ENCODE measurements around the gene LRIG1.

Gene LRIG1

DNA sequence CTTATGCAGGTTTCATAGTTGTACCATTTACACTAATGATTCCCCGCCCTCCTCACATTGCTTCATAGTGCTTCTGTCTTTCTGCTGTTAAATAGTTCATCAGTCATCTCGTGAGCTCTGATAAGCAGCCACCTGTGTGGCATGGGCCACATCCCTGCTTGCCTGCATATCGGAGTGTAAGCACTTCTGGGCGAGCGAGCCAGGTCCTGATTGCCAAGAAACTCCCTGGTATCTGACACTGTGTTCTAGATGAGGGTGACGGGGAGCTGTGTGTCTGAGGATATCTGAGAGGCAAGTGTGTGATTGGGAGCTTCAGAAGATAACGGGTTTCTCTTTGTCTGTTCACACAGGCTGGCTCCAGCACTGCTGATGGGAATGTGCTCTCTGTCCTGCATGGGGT, 130.6 kb downstream of the LRIG1 start:
- in situ Hi-C loops (cut with MboI; ENCODE audit: low sequenced_read_pairs) = no loop called here

DNA sequence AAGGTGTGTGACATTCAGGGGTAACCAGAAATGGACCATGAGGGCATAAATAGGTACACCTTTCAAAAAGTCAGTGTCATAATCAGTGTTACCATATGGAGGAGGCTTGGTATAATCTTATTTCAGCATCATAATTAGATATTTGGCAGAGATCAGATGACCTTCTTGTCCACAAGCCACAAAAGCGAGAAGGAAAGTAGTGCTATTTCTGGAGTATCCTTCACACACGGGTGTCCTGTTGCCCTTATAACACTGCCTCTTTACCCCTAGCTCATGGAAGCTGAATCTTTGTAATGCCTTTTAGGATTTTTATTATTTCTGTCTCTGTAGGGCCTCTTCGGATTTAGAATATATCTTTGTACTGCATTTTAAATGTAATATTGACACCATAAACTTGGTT, 132.8 kb downstream of the LRIG1 start:
- in situ Hi-C loops (cut with MboI; ENCODE audit: low sequenced_read_pairs) = no loop called here

DNA sequence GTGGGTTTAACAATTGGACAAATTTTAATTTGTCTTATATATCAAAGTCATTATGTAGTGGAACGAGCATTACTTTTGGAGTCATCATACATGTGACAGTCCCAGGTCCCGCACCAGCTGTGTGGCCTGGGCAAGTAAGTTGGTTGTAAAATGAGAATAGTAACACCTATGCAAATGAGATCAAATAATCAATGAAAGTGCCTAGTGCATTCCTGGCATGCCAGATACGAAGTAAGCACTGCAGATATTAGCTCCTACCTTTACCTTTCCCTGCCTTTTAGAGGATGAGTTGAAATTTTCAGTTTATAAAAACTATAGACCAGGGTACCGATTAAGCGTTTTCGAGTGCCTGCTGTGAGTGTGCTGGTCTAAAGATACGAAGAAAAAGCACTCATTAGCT, 134.1 kb downstream of the LRIG1 start:
- in situ Hi-C loops (cut with MboI; ENCODE audit: low sequenced_read_pairs) = no loop called here

DNA sequence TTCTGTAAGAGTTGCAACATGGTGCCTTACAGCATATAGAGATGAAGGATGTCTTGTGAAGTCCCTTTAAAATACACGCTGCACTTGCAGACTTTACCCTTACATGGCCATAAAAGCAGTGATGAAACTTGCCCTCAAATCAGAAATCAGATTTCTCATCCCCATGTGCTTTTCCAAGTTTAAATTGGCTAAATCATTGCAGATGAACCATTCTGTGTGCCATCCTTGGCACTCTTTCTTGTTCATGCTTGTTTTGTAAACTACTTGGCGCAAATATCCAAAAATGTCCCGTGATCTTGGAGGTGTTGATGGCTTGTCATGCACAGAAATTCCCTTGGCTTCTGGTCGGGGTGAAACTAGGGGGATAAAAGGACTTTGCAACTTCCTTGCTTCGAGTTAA, 135.7 kb downstream of the LRIG1 start:
- in situ Hi-C loops (cut with MboI; ENCODE audit: low sequenced_read_pairs) = no loop called here

DNA sequence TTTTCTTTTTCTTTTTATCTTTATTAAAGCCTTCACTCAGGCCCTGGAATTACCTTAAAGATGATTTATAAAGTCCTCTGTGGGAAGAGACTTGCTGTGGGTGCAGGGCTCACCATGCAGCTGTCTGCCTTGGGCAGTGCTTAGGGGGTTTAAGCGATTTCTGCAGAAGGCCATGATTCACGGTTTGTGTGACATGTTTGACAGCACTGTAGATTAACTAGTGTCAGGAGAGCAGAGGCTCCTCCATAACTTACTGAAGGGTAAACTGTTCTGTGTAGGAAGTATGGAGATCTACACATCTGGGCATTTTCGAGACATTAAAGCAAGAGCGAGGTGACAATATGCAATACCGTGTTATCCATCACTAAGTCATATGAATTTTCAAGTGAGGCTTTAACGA, 137.7 kb downstream of the LRIG1 start:
- in situ Hi-C loops (cut with MboI; ENCODE audit: low sequenced_read_pairs) = no loop called here

DNA sequence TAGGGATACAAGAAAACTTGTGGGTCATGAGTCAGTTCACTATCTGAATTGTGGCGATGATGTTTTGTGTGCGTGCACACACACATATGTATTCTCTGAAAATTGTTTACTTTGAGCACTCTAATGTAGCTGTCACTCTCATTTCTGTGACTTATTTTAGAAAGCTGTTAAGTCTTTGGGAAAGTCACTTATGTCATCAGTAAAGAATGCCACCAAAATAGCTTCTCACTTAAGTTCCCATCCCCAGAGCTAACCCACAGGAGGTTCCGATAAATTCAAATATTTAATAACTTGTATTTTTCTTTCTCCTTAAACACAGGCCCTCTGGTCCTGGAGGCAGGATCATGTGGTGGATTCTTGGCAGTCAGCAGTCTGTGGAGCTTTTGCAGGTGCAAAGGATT, 138.3 kb downstream of the LRIG1 start:
- in situ Hi-C loops (cut with MboI; ENCODE audit: low sequenced_read_pairs) = no loop called here

DNA sequence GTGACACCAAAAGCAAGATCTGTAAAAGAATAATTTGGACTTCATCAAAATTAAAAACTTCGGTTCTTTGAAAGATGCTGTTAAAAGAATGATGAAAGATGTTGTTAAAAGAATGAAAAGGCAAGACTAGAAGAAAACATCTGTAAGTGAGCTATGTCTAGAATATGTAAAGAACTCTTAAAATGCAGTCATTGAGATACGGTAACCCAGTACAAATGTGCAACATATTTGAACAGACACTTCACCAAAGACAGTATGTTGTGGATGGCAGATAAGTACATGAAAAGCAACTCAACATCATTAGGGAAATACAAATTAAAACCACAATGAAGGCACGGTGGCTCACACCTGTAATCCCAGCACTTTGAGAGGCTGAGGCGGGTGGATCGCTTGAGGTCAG, 139.5 kb downstream of the LRIG1 start:
- in situ Hi-C loops (cut with MboI; ENCODE audit: low sequenced_read_pairs) = no loop called here

DNA sequence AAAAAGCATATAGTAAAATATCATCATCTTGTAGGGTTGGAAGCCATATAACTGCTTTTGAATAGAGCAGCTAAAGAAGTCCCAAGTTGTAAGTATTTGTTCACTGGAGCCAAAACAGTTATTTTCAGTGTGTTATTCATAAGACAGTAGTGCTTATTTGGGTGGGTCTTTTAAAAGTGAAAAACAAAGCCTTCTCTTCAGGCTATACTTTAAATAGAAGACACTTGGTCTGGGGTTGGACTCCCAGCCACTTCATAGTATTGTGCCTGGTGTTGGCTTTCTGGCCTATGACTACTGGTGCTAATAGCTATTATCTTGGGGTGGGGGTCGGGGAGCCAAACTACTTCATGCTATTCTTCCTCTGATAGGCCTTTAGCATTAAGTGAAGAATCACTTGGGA, 144.8 kb downstream of the LRIG1 start:
- in situ Hi-C loops (cut with MboI; ENCODE audit: low sequenced_read_pairs) = no loop called here

DNA sequence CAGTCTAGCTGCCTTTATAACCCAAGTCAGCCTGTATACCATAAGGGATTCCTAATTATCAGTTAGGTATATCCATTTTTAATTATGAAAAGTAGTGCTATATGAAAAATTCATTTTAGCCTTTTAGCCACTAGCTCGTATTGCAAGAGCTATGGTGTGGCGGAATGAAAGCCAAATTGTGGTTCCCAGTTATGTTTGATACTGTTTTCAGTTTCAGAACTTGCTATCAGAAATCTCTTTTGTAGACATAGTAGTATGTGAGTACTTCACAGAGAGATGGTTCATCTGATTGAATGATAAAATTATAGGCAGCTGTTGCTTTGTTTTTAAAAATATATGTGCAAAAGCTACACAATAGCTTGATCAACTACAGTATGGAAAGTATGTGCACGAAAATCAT, 145.4 kb downstream of the LRIG1 start:
- in situ Hi-C loops (cut with MboI; ENCODE audit: low sequenced_read_pairs) = no loop called here

DNA sequence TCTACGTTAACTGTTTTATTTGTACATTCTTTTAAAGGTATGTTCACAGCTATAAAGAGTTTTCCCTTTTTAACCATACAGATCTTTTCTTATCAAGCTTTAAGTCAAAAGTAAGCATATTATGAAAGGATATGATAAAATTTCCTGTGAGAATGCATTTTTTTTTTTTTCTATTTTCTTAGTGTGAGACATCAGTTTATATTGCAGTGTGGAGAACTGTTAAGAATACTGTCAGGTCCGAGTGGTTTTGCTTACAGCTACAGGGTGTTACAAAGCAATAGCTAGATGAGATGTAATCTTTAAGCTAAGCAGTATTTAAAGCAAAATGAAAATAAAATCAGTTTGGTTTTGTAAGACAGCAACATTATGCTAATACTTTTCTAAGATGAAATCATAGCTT, 146.8 kb downstream of the LRIG1 start:
- in situ Hi-C loops (cut with MboI; ENCODE audit: low sequenced_read_pairs) = no loop called here

DNA sequence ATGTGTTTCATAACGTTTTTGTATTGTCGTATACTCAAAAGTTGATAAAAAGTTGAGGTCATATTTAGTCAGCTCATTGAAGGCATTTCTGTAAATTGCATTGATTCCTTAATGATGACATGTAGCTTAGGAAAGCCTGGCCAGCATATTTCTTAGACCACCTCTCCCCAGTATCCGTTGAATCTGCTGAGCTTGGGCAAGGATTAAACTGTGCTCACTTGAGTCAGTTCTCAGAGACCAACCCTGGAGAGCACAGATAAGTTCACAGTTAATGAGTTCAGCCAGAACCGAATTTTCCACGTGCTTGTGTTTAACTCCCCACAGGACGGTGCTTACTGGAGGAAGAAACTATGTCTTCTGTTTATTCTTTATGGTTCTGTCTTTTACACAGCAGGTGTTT, 147.3 kb downstream of the LRIG1 start:
- in situ Hi-C loops (cut with MboI; ENCODE audit: low sequenced_read_pairs) = no loop called here

DNA sequence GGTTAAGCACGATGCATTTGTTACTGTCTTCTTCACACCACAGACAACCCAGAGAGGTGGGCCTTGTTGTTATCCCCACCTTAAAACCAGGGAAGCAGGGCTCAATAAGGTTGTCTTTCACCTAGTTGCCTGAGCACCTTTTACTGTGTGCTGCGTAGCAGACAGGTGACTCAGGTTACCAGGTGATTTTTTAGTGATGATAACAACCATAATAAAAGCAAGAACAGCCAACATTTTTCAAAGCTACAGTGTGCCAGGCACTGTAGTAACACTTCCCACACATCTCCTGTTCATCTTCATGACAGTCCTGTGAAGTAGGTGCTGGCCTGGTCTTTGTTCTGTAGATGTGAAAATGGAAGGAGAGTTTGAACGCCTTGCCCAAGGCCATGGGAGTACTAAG, 147.8 kb downstream of the LRIG1 start:
- in situ Hi-C loops (cut with MboI; ENCODE audit: low sequenced_read_pairs) = no loop called here

DNA sequence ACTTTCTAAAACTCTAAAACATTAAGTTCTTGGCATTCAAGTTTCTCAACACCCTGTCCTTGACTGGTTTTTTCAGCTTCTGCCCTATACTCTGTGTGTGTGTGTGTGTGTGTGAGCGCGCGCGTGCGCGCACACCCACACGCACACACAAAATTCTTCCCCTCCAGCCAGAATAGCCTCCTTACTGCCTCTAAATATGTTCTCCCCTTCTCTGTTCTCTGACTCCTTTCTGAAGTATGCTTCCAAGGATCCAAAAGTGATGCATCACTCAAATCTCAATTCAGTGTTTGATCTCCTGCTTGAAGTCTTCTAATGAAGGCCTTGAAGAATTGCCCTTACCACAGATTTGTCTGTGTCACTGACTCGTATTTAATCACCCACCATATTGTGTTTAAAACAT, 150.2 kb downstream of the LRIG1 start:
- in situ Hi-C loops (cut with MboI; ENCODE audit: low sequenced_read_pairs) = no loop called here

DNA sequence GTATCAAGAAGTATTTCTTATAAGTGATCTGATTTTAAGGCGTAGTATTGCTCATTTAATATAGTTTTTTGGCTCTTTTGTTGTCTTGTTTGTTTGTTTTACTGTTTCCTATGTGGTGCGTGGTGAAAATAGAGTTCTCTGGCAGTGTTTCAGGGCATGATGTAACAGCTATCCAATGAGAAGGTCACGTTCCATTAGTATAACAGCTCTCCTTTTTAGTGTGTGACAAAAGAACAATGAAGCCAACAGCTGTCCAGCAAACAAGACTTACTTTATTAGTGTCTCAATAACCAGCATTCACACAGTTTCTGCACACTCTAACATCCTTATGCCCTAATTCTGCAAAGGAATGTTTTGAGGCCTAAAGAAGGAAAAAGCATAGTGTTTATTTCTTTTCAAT, 152.1 kb downstream of the LRIG1 start:
- in situ Hi-C loops (cut with MboI; ENCODE audit: low sequenced_read_pairs) = no loop called here

DNA sequence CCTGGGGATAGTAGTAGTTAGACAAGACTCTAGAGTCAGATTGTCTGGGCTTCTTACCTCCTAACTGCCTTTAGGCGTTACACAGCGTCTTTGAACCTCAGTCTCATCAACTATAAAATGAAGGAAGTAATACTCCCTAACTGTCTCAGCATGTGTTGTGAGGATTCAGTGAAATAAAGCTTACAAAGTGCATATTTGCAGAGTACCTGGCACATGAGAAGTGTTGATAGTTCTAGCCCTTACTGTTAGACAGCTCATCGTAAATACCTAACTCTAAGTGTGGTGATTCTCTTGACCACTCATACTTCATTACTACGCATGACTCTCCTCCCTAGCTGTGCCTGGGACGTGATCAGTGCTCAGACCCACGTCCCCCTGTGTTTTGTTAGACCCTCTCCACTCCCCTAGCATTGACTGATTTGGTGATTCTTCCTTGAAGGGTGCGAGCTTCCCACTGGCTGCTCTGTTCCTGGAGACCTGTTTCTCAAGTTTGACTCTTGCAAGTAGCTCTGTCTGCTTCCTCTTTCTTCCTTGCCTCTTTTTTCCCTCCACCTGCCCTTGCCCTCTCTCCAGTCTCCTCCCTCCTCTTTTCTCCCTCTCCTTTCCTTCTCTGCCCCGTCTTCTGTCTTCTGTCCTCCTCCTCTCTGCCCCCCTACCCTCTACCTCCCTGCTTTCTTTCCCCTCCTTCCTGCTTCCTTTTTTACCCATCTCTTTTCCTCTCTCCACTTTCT, 155.8 kb downstream of the LRIG1 start:
- in situ Hi-C loops (cut with MboI; ENCODE audit: low sequenced_read_pairs) = no loop called here

DNA sequence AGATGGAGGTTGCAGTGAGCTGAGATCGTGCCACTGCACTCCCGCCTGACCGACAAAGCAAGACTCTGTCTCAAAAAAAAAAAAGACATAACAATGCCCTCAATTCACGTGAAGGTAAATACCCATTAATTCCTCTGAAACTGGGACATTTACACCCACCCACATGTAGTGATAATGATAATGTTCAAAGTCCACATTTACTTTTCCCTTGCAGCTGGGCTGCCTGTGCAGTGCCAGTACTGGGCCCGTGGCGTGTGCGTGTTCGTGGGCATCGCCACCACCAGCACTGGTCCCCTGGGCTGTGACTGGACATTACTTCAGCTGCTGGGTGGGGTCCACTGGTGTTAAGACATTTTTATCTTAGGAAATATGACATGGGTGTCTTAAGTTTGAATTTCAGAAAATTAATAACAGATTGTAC, 156.4 kb downstream of the LRIG1 start:
- in situ Hi-C loops (cut with MboI; ENCODE audit: low sequenced_read_pairs) = no loop called here

DNA sequence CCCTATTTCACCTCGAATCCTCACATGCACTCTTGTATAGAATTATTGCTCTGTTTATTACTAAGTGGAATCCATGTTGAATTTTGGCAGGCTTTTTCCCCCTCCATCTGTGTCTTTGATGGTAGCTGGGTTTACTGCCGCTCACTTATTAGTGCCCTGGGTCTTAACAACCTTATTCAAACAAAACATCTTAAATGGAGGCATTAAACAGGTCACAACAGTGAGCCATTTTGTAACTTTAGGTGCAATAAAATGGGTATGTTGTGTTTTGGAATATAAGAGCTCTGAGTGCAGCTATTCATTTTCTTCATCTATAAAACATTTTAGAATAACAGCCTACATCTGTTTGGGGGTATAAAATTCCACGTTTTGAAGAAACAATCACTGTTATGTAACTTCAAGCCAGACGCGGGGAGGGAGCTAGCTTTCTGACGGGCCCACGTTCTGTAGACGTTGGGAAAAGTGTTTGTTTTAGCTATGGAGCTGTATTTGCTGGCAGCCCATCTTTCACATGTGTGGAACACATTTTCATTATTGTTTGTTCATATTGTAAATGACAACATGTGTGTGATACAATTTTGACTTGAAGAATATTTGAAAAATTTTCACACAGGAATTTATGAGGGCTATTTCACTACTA, 158.0 kb downstream of the LRIG1 start:
- in situ Hi-C loops (cut with MboI; ENCODE audit: low sequenced_read_pairs) = no loop called here

DNA sequence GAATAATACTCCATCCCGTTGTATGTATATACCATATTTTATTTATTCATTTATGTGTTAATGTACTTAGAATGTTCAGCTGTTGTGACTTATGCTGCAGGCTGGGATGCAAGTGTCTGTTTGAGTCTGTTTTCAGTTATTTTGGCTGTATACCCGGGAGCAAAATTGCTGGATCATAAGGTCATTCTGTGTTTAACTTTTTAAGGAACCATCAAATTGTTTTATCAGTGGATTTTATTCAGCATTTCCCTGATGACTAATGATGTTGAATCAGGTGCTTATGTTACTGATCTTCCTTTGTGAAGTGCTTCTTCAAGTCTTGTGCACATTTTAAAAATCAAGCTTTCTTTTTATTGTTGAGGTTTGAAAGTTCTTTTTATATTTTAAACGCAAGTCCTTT, 161.9 kb downstream of the LRIG1 start:
- in situ Hi-C loops (cut with MboI; ENCODE audit: low sequenced_read_pairs) = no loop called here

DNA sequence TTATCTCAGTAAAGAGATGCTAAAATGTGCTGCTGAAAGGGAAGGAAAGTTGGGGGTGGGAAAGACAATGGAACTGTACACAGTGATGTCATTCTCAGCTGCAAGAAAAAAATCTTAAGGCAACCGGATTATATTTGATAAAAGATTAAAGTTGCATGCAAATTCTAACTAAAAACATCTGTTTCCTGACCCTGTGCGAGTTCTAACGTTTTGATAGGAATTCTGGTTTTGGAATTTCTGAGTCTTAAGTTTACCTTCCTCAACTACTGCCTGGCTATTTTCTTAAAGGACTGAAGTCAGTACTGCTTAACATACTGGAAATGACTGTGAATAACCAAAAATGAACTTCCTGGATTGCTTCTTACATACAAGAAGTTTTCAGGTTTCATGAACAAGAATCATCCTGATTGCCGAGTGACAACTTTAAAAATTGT, 164.5 kb downstream of the LRIG1 start:
- in situ Hi-C loops (cut with MboI; ENCODE audit: low sequenced_read_pairs) = no loop called here

DNA sequence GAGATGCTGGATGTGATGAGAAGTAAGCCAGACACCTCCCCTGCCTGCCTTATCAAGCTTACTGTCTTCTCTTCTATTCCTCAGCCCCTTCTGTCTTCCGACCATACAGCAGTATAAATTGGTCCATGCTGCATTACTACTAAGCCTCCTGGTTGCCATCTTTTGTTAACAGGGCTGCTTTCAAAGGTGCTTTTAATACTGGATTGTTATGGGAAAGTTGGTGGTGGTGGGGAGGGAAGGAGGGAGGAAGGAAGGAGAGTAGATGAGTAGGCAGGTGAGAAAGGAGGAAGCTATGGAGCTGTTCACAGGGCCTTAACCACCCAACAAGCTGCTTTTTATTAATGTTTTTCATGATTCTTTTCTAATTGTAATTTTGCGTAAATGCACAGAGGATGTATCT, 165.2 kb downstream of the LRIG1 start:
- in situ Hi-C loops (cut with MboI; ENCODE audit: low sequenced_read_pairs) = no loop called here

All from HL-60/S4 treated with retinoic acid at 250 ng/mL for 4 days and 3 days (cell line).